Measurements from ENCODE around the gene TLE4.

The TLE4 gene

GRCh38 chr9:79667120-79667519 lies 95.4 kb downstream of the TLE4 start:
- no peak for DNase-seq

- DNase-seq, result peak; percentile 60
Observed at GRCh38 chr9:79667817-79668436, 96.2 kb downstream of the TLE4 start.

GRCh38 chr9:79668956-79669355 lies 97.2 kb downstream of the TLE4 start:
- DNase-seq, result no peak

GRCh38 chr9:79670269-79670961 lies 98.7 kb downstream of the TLE4 start:
- no peak for DNase-seq

GRCh38 chr9:79671558-79671957 lies 99.8 kb downstream of the TLE4 start:
- no peak for DNase-seq

GRCh38 chr9:79672236-79672635 lies 100.5 kb downstream of the TLE4 start:
- no peak for DNase-seq

- no peak for DNase-seq
Observed at GRCh38 chr9:79672891-79673290, 101.1 kb downstream of the TLE4 start.

GRCh38 chr9:79673614-79674013 lies 101.8 kb downstream of the TLE4 start:
- no peak for DNase-seq

GRCh38 chr9:79674052-79674777 lies 102.5 kb downstream of the TLE4 start:
- DNase-seq, result no peak

GRCh38 chr9:79681576-79681975 lies 109.8 kb downstream of the TLE4 start:
- no peak for DNase-seq

GRCh38 chr9:79682076-79682736 lies 110.4 kb downstream of the TLE4 start:
- no peak for DNase-seq

GRCh38 chr9:79684059-79684458 lies 112.3 kb downstream of the TLE4 start:
- DNase-seq, result no peak

GRCh38 chr9:79684711-79685575 lies 113.2 kb downstream of the TLE4 start:
- DNase-seq, result peak; percentile 23

- no peak for DNase-seq
Observed at GRCh38 chr9:79685577-79685976, 113.8 kb downstream of the TLE4 start.

GRCh38 chr9:79686381-79687130 lies 114.8 kb downstream of the TLE4 start:
- DNase-seq, result peak; percentile 16

- no peak for DNase-seq
Observed at GRCh38 chr9:79687131-79687447, 115.3 kb downstream of the TLE4 start.

- no peak for DNase-seq
Observed at GRCh38 chr9:79688363-79688762, 116.6 kb downstream of the TLE4 start.

GRCh38 chr9:79689576-79689975 lies 117.8 kb downstream of the TLE4 start:
- DNase-seq, result no peak

GRCh38 chr9:79691496-79691895 lies 119.7 kb downstream of the TLE4 start:
- no peak for DNase-seq

GRCh38 chr9:79692857-79693571 lies 121.2 kb downstream of the TLE4 start:
- DNase-seq, result no peak

GRCh38 chr9:79693750-79694149 lies 122.0 kb downstream of the TLE4 start:
- peak; percentile 23 for DNase-seq
